Measurements from ENCODE around the gene SORCS2.

SORCS2 gene

GRCh38 chr4:7773401-7774180 lies 581.3 kb downstream of the SORCS2 start:
- no peak for DNase-seq (ENCODE audit: low read depth, low spot score)

- DNase-seq (ENCODE audit: low read depth, low spot score), result no peak
Measured at GRCh38 chr4:7774301-7775294, 582.3 kb downstream of the SORCS2 start.

- no peak for DNase-seq (ENCODE audit: low read depth, low spot score)
Measured at GRCh38 chr4:7775396-7775795, 583.1 kb downstream of the SORCS2 start.

GRCh38 chr4:7777017-7777710 lies 584.8 kb downstream of the SORCS2 start:
- no peak for DNase-seq (ENCODE audit: low read depth, low spot score)

- DNase-seq (ENCODE audit: low read depth, low spot score), result no peak
Measured at GRCh38 chr4:7777871-7778509, 585.7 kb downstream of the SORCS2 start.

- DNase-seq (ENCODE audit: low read depth, low spot score), result peak; percentile 43
Measured at GRCh38 chr4:7778510-7779431, 586.4 kb downstream of the SORCS2 start.

- DNase-seq (ENCODE audit: low read depth, low spot score), result no peak
Measured at GRCh38 chr4:7779432-7779768, 587.1 kb downstream of the SORCS2 start.

- no peak for DNase-seq (ENCODE audit: low read depth, low spot score)
Measured at GRCh38 chr4:7780751-7781348, 588.5 kb downstream of the SORCS2 start.

GRCh38 chr4:7781366-7781765 lies 589.0 kb downstream of the SORCS2 start:
- no peak for DNase-seq (ENCODE audit: low read depth, low spot score)

GRCh38 chr4:7781993-7782392 lies 589.7 kb downstream of the SORCS2 start:
- DNase-seq (ENCODE audit: low read depth, low spot score), result no peak

- no peak for DNase-seq (ENCODE audit: low read depth, low spot score)
Measured at GRCh38 chr4:7782783-7783182, 590.4 kb downstream of the SORCS2 start.

- no peak for DNase-seq (ENCODE audit: low read depth, low spot score)
Measured at GRCh38 chr4:7783541-7783940, 591.2 kb downstream of the SORCS2 start.

- no peak for DNase-seq (ENCODE audit: low read depth, low spot score)
Measured at GRCh38 chr4:7784131-7784870, 592.0 kb downstream of the SORCS2 start.

GRCh38 chr4:7785017-7785416 lies 592.7 kb downstream of the SORCS2 start:
- DNase-seq (ENCODE audit: low read depth, low spot score), result no peak

GRCh38 chr4:7786040-7786439 lies 593.7 kb downstream of the SORCS2 start:
- DNase-seq (ENCODE audit: low read depth, low spot score), result no peak

- DNase-seq (ENCODE audit: low read depth, low spot score), result no peak
Measured at GRCh38 chr4:7786517-7786916, 594.2 kb downstream of the SORCS2 start.

- no peak for DNase-seq (ENCODE audit: low read depth, low spot score)
Measured at GRCh38 chr4:7787067-7787466, 594.7 kb downstream of the SORCS2 start.

GRCh38 chr4:7787681-7788141 lies 595.4 kb downstream of the SORCS2 start:
- no peak for DNase-seq (ENCODE audit: low read depth, low spot score)

- no peak for DNase-seq (ENCODE audit: low read depth, low spot score)
Measured at GRCh38 chr4:7788193-7788592, 595.9 kb downstream of the SORCS2 start.

Data from smooth muscle cell of the brain vasculature (primary cell).